GM18951 (cell line): ENCODE data around the gene OTOF.

Source experiments
- POLR2A ChIP-seq: IDR thresholded peaks from 4 replicates; pipeline ENCODE4 v1.6.1; 2011; ENCODE audit warnings: mild to moderate bottlenecking; ENCODE audit not compliant: insufficient read length, insufficient read depth; ENCODE audit errors: extremely low read depth
- in situ Hi-C: fragments of 300-500 bp; cut with MboI; formaldehyde crosslinking; loops from one replicate; pipeline ENCODE4 v1.12.0; 2022; ENCODE audit warnings: low sequenced_read_pairs, mixed read lengths, inconsistent platforms; ENCODE audit not compliant: unreplicated experiment

OTOF gene

DNA sequence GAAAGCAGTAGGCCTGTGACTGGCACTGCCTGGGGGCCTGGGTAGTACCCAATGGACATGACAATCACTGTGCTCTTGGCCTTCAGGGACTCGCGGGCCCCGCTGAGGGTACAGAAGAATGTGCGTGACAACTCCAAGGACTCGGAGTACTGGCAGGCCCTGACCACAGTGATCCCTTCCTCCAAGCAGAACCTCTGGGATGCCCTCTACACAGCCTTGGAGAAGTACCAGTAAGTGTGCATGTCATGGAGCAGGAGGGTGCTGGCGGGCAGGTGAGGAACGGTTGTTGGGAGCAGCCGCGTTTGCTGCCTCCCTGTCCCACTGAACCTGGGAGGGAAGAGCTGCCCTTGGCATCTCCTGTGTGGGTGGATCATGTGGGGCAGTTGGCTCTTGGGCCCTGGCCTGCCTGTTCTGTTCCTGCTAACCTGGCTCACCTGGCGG lies 23.3 kb downstream of the OTOF start:
- in situ Hi-C loops, result no loop called here

DNA sequence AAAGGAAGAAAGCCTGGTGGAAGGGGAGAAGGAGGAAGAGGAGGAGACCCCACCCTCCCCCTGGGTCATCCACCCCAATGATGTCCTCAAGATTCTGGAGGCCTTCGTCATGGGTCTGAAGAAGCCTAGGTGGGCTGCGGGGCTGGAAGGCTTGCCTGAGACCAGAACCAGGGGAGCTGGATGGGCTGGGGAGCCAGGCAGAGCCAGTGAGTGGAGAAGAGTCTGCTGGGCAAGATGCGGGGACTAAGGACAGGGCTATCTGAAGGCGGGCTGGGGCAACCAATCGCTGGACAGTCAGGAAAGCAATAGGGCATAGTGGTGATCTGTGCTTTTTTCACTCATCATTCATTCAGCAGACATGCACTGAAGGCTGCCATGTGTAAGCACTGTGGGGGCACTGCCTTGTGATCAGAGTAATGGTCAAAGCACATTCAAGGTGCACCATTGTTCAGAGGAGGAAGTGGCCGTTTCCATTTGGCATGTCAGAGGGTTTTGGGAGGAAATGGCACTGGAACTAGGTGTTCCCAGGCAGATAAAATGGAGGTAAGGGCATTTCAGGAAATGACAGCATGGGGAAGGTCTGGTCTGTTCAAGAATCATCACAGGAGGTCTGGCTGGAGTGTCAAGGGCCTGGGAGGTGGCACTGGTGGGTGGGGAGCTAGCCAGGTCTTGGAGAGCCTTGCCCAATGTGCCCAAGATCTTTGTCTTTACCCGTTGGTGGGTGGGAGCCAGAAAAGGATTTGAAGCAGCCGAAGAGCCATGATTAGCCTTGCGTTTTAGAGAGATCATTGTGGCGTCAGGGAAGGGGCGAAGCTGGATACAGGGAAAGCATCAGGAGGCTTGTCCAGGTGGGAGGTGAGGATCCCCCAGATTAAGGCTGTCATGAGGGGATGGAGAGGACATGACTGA lies 24.2 kb downstream of the OTOF start:
- in situ Hi-C loops, result no loop called here
- no peak for TF ChIP-seq POLR2A

More for the DNA sequence above, 23.3 kb downstream of the OTOF start:
- TF ChIP-seq POLR2A, result no peak

DNA sequence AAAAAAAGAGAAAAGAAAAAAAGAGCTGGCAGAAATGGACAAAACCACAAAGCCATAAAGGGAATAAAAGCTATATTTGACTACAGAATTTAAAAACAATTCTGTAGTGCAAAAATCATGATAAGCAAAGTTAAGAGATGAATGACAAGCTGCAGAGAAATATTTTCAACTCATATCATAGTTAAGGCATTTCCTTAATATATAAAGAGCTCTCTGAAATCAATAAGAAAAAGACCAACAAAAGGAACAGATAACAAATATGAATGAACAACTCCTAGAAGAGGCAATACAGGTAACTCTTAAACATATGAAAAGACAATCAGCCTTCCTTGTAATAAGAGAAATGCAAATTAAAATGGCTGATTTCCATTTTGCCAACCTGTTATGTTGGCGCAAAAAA lies 26.2 kb downstream of the OTOF start:
- in situ Hi-C loops, result no loop called here

DNA sequence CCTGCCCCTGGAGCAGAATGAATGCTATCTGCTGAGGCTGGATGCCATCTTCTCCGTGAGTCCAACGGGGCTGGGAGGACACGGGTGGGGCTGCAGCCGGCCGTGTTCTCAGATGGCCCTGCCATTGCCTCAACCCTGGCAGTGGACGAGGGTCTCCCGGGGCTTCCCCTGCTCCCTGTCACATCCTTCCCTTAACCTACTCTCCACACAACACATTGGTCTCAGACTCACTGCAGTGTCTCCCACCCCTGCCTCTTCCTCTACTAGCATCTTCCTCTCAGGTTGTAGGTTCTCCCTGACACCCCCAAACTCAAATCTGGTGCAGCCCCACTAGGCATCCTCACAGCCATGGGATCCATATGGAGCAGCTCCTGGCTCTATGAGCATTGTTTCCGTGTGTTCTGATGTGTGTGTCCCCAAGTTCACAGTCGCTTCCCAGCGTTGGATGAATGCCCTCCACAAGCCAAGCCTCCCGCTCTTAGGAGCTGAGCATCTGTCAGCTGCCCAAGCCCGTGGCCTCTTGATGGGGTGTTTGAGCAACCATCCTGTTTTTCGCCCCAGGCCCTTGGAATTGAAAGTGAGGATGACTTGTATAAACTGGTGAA lies 27.8 kb downstream of the OTOF start:
- in situ Hi-C loops, result no loop called here

More for the DNA sequence above, 26.2 kb downstream of the OTOF start:
- TF ChIP-seq POLR2A, result no peak

DNA sequence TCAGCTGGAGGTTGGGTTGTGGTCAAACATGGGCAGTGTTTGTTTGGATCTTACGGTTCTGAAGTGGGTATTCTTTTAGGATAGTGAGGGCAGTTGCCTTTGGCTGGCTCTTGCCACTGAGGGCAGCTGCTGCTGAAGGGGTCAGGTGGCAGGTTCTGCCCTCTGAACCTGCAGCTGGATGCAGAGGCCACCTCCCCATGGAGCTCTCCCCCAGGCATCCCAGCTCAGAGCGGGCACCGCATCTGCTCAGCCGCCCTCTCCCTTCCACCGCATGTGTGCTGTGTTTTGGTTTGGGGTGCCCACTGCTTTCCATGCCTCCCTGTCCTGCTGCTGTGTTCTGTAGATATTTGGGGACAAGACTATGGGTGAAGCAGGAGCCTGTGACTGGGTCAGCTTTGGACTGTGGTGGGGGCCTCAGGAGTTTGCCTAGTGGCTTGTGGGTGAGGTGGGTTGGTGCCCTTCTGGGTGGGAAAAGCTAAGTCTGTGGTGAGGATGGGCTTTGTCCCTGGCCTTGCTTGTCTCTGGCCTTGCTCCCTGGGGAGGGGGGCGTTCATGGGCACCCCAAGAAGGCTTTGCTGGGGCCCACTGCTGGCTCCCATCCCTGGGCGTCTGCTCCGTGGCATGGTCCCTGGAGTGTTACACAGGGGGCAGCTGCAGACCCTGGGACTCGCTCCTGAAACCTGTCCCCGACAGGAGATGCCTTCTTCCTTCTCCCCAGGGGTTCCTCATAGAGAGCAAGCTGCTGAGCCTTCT lies 28.5 kb downstream of the OTOF start:
- in situ Hi-C loops, result no loop called here
- no peak for TF ChIP-seq POLR2A

More for the DNA sequence above, 27.8 kb downstream of the OTOF start:
- no peak for TF ChIP-seq POLR2A

DNA sequence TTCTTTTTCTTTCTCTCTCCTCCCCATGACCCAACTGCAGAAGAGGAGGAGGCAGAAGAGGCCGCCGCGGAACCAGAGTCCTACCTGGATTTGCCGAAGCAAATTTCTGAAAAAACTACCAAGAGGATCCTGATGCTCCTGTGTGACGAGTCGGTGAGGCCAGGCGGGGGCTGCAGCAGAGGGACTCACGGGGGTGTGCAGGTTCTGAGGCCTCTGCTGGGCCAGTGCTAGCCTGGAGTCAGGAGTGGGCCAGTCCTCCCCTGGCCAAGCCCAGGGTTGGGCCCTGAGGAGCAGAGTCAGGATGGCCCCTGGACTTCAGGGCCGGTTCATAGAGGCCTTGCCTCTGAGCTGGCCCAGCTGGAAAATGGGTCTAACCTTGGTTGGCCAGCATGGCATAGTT lies 29.3 kb downstream of the OTOF start:
- TF ChIP-seq POLR2A, result no peak
- in situ Hi-C loops, result no loop called here

DNA sequence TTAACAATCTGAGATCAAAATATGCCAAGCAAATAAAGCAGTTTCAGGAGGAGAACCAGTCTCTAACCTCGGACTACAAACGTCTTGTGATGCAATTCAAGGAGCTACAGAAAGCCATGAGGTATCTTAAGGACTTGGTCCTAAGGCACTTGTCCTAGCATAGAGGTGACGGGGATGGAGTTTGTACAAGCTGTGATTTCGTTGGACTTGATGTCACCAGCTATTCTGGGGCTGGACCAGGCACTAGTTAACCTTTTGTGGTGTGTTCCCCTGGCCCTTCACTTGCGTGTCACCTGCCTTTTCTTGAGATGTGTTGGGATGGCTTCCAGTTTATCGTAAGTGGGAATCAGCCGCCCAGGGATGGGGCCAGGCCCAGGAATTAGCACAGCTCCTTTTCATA lies 33.7 kb downstream of the OTOF start:
- TF ChIP-seq POLR2A, result no peak
- in situ Hi-C loops, result no loop called here

DNA sequence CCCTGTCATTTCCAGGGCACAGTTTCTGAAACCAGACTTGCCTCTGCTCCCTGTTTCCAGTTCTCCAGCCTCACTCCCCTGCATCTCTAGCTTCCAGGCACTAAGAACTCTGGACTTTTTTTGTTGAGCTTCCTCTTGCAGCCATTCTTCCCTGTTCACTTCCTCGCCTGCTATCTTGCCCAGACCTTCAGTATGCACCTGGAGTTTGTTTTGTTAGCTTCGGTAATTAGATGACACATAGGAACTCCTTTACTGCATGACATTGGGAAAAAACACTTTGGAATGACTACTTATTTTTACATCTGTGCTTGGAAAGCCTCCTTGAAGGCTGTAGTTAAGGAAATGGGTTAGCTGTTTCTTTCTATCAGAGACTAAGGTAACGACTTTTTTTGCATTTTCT lies 35.2 kb downstream of the OTOF start:
- in situ Hi-C loops, result no loop called here
- TF ChIP-seq POLR2A, result no peak

DNA sequence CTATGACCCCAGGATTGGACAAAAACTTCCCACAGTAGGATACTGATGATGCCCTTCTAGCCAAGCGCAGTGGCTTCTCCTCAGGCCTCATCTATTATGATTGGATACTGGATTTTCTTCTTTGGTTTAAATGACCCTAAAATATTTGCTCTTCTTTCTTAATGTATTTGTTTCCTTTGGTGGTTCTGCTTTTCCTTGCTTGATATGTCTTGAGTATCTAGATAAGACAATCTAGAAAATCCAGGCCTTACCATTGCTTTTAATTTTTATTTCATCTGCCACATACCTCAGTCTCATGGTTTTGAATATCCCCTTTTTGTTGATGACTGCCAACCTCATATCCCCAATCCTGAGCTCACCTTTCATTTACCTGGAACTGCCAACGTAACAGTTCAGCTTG lies 35.6 kb downstream of the OTOF start:
- in situ Hi-C loops, result no loop called here
- no peak for TF ChIP-seq POLR2A

DNA sequence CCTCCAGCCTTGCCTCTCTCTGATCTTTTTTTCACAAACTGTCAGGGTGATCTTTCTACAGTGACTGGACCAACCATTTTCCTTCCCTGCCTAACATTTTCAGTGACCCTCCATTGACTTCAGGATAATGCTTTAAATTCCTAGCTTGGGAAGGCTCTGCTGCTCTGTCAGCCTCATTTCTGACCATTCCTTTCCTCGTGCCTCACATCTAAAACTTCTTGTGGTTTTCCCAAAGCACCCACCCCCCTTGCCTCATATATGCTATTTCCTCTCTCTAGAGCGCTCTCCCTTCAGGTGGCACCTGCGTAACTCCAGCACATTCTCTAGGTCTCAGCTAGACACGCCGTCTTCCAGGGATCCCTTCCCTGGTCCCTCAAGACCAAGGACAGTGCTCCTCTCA lies 39.0 kb downstream of the OTOF start:
- in situ Hi-C loops, result no loop called here
- no peak for TF ChIP-seq POLR2A

DNA sequence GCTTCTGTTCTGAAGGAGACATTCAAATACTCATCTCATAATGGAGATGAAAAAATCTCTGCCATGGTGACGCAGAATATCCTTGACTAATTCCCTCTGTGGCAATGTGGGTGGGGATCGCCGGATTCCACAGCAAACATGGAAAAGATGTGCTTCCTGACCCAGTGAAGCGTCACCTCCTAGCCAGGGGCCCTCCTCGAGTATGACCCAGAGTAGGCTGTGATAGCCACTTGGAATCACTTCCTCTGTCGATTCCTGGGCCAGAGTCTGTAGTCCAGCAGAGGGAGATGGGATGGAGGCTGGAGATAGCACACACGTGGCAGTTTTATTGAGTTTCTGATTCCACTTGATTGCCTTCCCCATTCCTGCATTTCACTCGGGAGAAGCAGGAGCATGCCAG lies 39.4 kb downstream of the OTOF start:
- TF ChIP-seq POLR2A, result no peak
- in situ Hi-C loops, result no loop called here

DNA sequence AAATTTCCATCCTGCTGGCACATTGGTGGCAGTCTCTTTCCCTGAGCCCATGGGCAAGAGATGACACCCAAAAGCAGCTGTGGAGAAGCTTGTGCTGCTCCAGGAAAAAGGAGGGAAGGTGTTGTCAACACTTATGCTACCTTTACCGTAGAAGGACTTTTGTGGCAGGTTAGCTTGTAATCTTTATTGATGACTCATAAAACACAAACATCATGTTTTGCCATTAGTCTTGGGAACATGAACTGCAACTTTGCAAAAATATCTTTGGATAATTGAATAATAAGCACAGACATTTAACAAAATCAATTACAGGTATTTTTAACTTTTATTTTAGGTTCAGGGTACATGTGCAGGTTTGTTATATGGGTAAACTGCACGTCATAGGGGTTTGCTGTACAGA lies 42.8 kb downstream of the OTOF start:
- no peak for TF ChIP-seq POLR2A
- in situ Hi-C loops, result no loop called here

DNA sequence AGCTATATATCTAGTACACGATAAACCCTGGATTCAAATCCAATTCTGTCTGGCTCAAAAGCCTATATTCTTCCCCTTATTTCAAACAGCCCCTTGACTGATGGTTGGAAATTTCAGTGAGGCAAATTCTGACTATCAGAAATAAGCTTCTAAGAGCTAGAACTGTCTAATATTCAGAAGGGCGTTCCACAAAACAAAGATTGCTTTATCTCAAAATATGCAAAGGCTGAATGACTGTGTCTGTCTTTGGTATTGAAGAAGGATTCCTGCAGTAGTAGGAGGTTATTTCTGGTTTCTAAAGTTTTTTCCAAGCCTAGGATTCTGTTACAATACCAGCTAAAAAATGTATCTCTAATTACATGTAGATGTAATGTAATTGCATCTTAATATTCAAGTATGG lies 45.1 kb downstream of the OTOF start:
- in situ Hi-C loops, result no loop called here
- no peak for TF ChIP-seq POLR2A
